PC-3 (cell line): ENCODE data around the gene RAP2B. TPM values are rescaled to one million over a fixed set of nuclear protein-coding genes. Genes with fewer than 3 reads are reported as not detected.

Experiments used
- ATAC-seq: fragments of 200-7000 bp; cut with Tn5 transposase; 2 replicates; pipeline ENCODE4 v1.9.1; 2020; ENCODE audit warnings: mild to moderate bottlenecking, moderate library complexity
- BruUV-seq: library from RNA; stranded (reverse); fragments of 400-500 nt; replicated peaks from 2 replicates; lab custom pipeline; 2021; lab: Mats Ljungman, UMichigan
- CTCF ChIA-PET: fragments of 300-600 bp; sonication (Branson Sonifier 250); formaldehyde crosslinking; loops from one replicate; lab custom pipeline; 2022; ENCODE audit warnings: antibody characterized with exemption; lab: Charles Lee
- POLR2A ChIA-PET: fragments of 300-600 bp; sonication (Branson Sonifier 250); formaldehyde crosslinking; loops from one replicate; lab custom pipeline; 2022; ENCODE audit warnings: antibody characterized with exemption; ENCODE audit not compliant: unreplicated experiment; lab: Charles Lee
- DNase-seq: peaks from one replicate; pipeline ENCODE4 v3.0.0-alpha.2; 2015
- H2AFZ ChIP-seq: fragments of 300-600 bp; sonication (generic); 2 replicates; pipeline ENCODE4 v1.6.0; 2016; ENCODE audit warnings: antibody characterized with exemption, low read length
- H3F3A ChIP-seq: fragments of 300-600 bp; sonication (generic); one replicate; pipeline ENCODE4 v1.6.0; 2017; ENCODE audit warnings: antibody characterized with exemption, low read length, control low read depth, mild to moderate bottlenecking; ENCODE audit not compliant: unreplicated experiment
- H3K27ac ChIP-seq: fragments of 300-600 bp; sonication (generic); 2 replicates; pipeline ENCODE4 v1.5.1; 2016; ENCODE audit warnings: mild to moderate bottlenecking, low read length
- H3K27me3 ChIP-seq: fragments of 300-600 bp; sonication (generic); 2 replicates; pipeline ENCODE4 v1.6.1; 2016; ENCODE audit warnings: low read length, mixed read lengths
- H3K36me3 ChIP-seq: fragments of 300-600 bp; sonication (generic); 2 replicates; pipeline ENCODE4 v1.6.1; 2016; ENCODE audit warnings: low read depth, mixed run types, low read length, mixed read lengths
- H3K4me1 ChIP-seq: fragments of 300-600 bp; sonication (generic); 2 replicates; pipeline ENCODE4 v1.5.1; 2016; ENCODE audit warnings: low read length; ENCODE audit not compliant: insufficient read depth
- H3K4me2 ChIP-seq: fragments of 300-600 bp; sonication (generic); 2 replicates; pipeline ENCODE4 v1.6.0; 2016; ENCODE audit warnings: low read length
- H3K4me3 ChIP-seq: fragments of 300-600 bp; sonication (generic); 2 replicates; pipeline ENCODE4 v1.5.1; 2016; ENCODE audit warnings: mild to moderate bottlenecking, low read length, mixed read lengths
- H3K79me2 ChIP-seq: fragments of 300-600 bp; sonication (generic); 2 replicates; pipeline ENCODE4 v1.6.1; 2017; ENCODE audit warnings: low read length, mixed read lengths
- H3K9ac ChIP-seq: fragments of 300-600 bp; sonication (generic); 2 replicates; pipeline ENCODE4 v1.6.0; 2016; ENCODE audit warnings: mild to moderate bottlenecking, low read length
- H3K9me2 ChIP-seq: fragments of 300-600 bp; sonication (generic); replicated peaks from 2 replicates; pipeline ENCODE4 v1.6.1; 2016; ENCODE audit warnings: mixed run types, low read length, mixed read lengths
- H3K9me3 ChIP-seq: fragments of 300-600 bp; sonication (generic); 2 replicates; pipeline ENCODE4 v1.6.1; 2016; ENCODE audit warnings: low read length, mixed read lengths
- H4K20me1 ChIP-seq: fragments of 300-600 bp; sonication (generic); 2 replicates; pipeline ENCODE4 v1.6.1; 2016; ENCODE audit warnings: low read length, mixed read lengths
- EZH2 ChIP-seq: fragments of 300-600 bp; sonication (generic); IDR thresholded peaks from one replicate; pipeline ENCODE4 v1.6.1; 2017; ENCODE audit warnings: antibody characterized with exemption, mild to moderate bottlenecking, low read length; ENCODE audit not compliant: unreplicated experiment
- EZH2phosphoT487 ChIP-seq: fragments of 300-600 bp; sonication (generic); IDR thresholded peaks from 2 replicates; pipeline ENCODE4 v1.6.1; 2018; ENCODE audit warnings: mild to moderate bottlenecking, antibody characterized with exemption, low read length, borderline replicate concordance
- intact Hi-C: fragments of 100-400 bp; cut with micrococcal nuclease; formaldehyde crosslinking; loops from 2 replicates; pipeline ENCODE4 v1.9.0; 2023
- total RNA-seq: library from RNA; depleted of rRNA; stranded (reverse); fragments of >200 nt; gene quantifications from 2 replicates; pipeline ENCODE4 v1.2.3, GENCODE V29; 2014
- TF ChIP-seq, protein P1 (sequence below): fragments of 300-600 bp; sonication (generic); conservative IDR thresholded peaks from 2 replicates; pipeline ENCODE4 v1.5.1; 2017; ENCODE audit warnings: antibody characterized with exemption, low read depth, mild to moderate bottlenecking, low read length

Gene RAP2B
- total RNA-seq, 1 experiment from 2014 or later: 37.8 TPM

DNA sequence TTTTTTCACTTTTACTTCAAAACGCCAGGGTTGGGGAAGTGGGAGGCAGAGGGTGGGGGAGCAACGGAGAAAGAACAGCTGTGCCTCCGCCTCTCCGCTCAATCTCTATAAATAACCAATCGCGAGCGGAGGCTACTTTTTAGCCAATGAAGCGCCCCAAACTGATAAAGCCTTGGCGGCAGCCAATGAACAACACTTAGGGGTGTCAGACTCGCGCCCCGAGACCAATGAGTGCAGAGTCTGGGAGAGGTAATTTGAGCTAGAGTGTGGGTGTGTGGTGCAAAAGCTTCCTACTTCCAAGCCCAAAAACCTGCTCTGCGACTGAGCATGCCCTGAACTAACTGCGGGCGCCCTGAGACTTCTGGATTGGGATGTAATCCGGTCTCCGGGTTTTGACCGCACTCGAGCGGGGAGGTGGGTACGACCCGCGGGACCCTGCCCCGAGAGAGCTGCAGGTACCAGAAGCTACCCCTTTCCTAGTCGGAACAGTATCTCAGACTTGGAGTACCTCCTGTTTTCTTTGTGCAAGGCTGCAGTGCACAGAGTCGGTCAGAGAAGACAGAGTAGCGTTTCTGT, 800 bp upstream of the RAP2B start:
- ChIA-PET CTCF (interaction anchor here (0.5 to 2.5 kb wide), 8 partner anchors 35 to 434 kb away, joined by 3 to 34 read pairs (median 4); no protein-coding TSS in a partner anchor), POLR2A (interaction anchor here (0.5 to 2.1 kb wide), 22 partner anchors 12 to 1391 kb away, joined by 3 to 31 read pairs (median 6); no protein-coding TSS in a partner anchor)
- Histone ChIP-seq H4K20me1 (peaks cover 31% of the 10 kb centered on the region), H3K36me3 (peaks cover 10% of the 10 kb centered on the region), H3K9me3 (no peaks in the 10 kb centered on the region), H3K4me1 (peaks cover 31% of the 10 kb centered on the region), H3K9ac (peak overlapping the region; percentile 90), H3K4me2 (peak overlapping the region; percentile 95), H3K27ac (peak overlapping the region; percentile 94), H3K79me2 (peaks cover 42% of the 10 kb centered on the region), H2AFZ (peak overlapping the region; percentile 78), H3F3A (no peaks in the 10 kb centered on the region), H3K4me3 (peak overlapping the region; percentile 95), H3K9me2 (no peaks in the 10 kb centered on the region), H3K27me3 (no peaks in the 10 kb centered on the region)
- DNase-seq (peak; percentile 99), ATAC-seq (peak; percentile 69)
- intact Hi-C loops: loop anchor here (1.0 to 10.0 kb wide), 8 partner anchors 21 to 744 kb away; no protein-coding TSS in a partner anchor
- TF ChIP-seq EZH2: no peak
- BruUV-seq: no TSS peak

DNA sequence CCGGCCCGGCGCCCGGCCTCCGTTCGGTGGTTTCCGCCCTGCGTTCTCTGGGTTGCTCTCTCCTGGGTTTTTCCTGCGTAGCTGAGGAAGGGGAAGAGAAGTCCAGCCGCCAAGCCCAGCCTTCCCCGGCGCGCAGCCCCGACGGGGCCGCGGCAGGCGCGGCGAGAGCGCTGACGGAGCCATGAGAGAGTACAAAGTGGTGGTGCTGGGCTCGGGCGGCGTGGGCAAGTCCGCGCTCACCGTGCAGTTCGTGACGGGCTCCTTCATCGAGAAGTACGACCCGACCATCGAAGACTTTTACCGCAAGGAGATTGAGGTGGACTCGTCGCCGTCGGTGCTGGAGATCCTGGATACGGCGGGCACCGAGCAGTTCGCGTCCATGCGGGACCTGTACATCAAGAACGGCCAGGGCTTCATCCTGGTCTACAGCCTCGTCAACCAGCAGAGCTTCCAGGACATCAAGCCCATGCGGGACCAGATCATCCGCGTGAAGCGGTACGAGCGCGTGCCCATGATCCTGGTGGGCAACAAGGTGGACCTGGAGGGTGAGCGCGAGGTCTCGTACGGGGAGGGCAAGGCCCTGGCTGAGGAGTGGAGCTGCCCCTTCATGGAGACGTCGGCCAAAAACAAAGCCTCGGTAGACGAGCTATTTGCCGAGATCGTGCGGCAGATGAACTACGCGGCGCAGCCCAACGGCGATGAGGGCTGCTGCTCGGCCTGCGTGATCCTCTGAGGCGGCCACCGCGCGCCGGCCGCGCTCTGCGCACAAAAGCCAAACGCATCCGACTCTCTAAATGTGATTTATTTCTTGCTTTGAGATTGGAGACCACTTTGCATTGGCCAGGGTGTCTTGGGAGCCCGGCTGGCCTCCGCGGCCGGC, 727 bp downstream of the RAP2B start:
- Histone ChIP-seq H3K9me2 (no peaks in the 10 kb centered on the region), H3K4me3 (peak overlapping the region; percentile 95), H3F3A (no peaks in the 10 kb centered on the region), H3K9me3 (no peaks in the 10 kb centered on the region), H2AFZ (no peak overlapping the region), H3K27me3 (no peaks in the 10 kb centered on the region), H3K4me1 (peaks cover 45% of the 10 kb centered on the region), H4K20me1 (peaks cover 46% of the 10 kb centered on the region), H3K9ac (peak overlapping the region; percentile 90), H3K27ac (peak overlapping the region; percentile 58), H3K4me2 (peak overlapping the region; percentile 93), H3K36me3 (peaks cover 20% of the 10 kb centered on the region), H3K79me2 (peaks cover 57% of the 10 kb centered on the region)
- intact Hi-C loops: loop anchor here (2.0 to 10.0 kb wide), 5 partner anchors 35 to 742 kb away; no protein-coding TSS in a partner anchor
- TF ChIP-seq, protein P1, sequence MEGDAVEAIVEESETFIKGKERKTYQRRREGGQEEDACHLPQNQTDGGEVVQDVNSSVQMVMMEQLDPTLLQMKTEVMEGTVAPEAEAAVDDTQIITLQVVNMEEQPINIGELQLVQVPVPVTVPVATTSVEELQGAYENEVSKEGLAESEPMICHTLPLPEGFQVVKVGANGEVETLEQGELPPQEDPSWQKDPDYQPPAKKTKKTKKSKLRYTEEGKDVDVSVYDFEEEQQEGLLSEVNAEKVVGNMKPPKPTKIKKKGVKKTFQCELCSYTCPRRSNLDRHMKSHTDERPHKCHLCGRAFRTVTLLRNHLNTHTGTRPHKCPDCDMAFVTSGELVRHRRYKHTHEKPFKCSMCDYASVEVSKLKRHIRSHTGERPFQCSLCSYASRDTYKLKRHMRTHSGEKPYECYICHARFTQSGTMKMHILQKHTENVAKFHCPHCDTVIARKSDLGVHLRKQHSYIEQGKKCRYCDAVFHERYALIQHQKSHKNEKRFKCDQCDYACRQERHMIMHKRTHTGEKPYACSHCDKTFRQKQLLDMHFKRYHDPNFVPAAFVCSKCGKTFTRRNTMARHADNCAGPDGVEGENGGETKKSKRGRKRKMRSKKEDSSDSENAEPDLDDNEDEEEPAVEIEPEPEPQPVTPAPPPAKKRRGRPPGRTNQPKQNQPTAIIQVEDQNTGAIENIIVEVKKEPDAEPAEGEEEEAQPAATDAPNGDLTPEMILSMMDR: no peak
- TF ChIP-seq EZH2 (no peak), EZH2phosphoT487 (no peak)
- ChIA-PET POLR2A (interaction anchor here (0.6 kb wide), 2 partner anchors 30 to 127 kb away, joined by 3 to 4 read pairs; no protein-coding TSS in a partner anchor), CTCF (interaction anchor here (0.6 to 1.0 kb wide), 2 partner anchors 19 to 127 kb away, joined by 3 to 4 read pairs; no protein-coding TSS in a partner anchor)
- ATAC-seq (0 out of 2 replicates have a peak, but pooled peaks have one; percentile 0), DNase-seq (peak; percentile 32)
- TSS peak; percentile 32 for BruUV-seq

DNA sequence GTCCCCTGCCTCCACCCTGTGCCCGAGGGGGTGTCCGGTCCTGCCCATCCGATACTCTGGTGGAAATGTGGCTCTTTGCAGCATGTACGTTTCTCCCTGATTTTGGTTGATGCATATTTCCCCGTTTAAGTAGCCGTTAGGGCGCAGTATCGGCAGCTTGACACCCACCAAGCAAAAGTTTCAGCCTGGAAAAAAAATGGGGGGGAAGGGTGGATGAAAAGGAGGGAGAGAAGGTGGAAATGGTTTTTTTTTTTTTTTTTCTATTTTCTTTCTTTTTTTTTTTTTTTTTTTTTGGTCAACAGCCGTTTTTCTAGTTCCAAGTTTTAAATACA, 1.3 kb downstream of the RAP2B start:
- Histone ChIP-seq H3K9me3 (no peaks in the 10 kb centered on the region), H3K27ac (peak overlapping the region; percentile 58), H2AFZ (no peak overlapping the region), H3K4me1 (peaks cover 46% of the 10 kb centered on the region), H3K4me2 (peak overlapping the region; percentile 93), H3K4me3 (peak overlapping the region; percentile 95), H3K79me2 (peaks cover 63% of the 10 kb centered on the region), H3K9me2 (no peaks in the 10 kb centered on the region), H3F3A (no peaks in the 10 kb centered on the region), H3K36me3 (peaks cover 24% of the 10 kb centered on the region), H3K9ac (peak overlapping the region; percentile 90), H3K27me3 (no peaks in the 10 kb centered on the region), H4K20me1 (peaks cover 52% of the 10 kb centered on the region)
- no TSS peak for BruUV-seq
- no peak for TF ChIP-seq EZH2phosphoT487
- TF ChIP-seq, protein P1: no peak
- TF ChIP-seq EZH2: no peak
- ChIA-PET POLR2A (interaction anchor here (0.6 kb wide), 2 partner anchors 120 to 126 kb away, joined by 4 to 8 read pairs; no protein-coding TSS in a partner anchor), CTCF (interaction anchor here (1.0 to 2.3 kb wide), 2 partner anchors 120 to 126 kb away, joined by 3 to 12 read pairs; no protein-coding TSS in a partner anchor)
- ATAC-seq (no peak), DNase-seq (peak; percentile 30)
- intact Hi-C loops: loop anchor here (2.0 to 10.0 kb wide), 5 partner anchors 36 to 741 kb away; no protein-coding TSS in a partner anchor
